Vagina (tissue), 2 donors: ENCODE measurements around the gene FXR1. TPM values are rescaled to one million over a fixed set of nuclear protein-coding genes. Genes with fewer than 3 reads are reported as not detected.
"Not testable (repeated sequence)": the region's sequence is repeated elsewhere in the genome, so short reads cannot be mapped to it uniquely, and the experiment has no call there.

ENCODE experiments used
- DNase-seq, 2 donors: peaks; one replicate each; pipeline ENCODE4 v3.0.0-alpha.2; 2017; ENCODE audit errors: extremely low spot score in 2 of 2
- H3K27ac ChIP-seq: fragments of 200-600 bp; sonication (generic); one replicate; pipeline ENCODE4 v1.5.1; 2019
- H3K27me3 ChIP-seq: fragments of 200-600 bp; sonication (generic); one replicate; pipeline ENCODE4 v1.5.1; 2019
- H3K36me3 ChIP-seq, 2 donors: fragments of 200-600 bp; sonication (generic); one replicate each; pipeline ENCODE4 v1.5.1; 2017 to 2019
- H3K4me1 ChIP-seq: fragments of 200-600 bp; sonication (generic); one replicate; pipeline ENCODE4 v1.5.1; 2019
- H3K4me3 ChIP-seq, 2 donors: fragments of 200-600 bp; sonication (generic); 1 replicate in 1 of 2; 2 replicates in 1 of 2; pipeline ENCODE4 v1.5.1; 2016 to 2019
- H3K9me3 ChIP-seq: fragments of 200-600 bp; sonication (generic); one replicate; pipeline ENCODE4 v1.5.1; 2019
- POLR2A ChIP-seq, 2 donors: fragments of 450-650 bp; IDR thresholded peaks; one replicate each; pipeline ENCODE4 v1.6.1; 2017; ENCODE audit warnings: antibody characterized with exemption in 2 of 2, mild to moderate bottlenecking in 2 of 2, moderate library complexity in 2 of 2
- POLR2AphosphoS5 ChIP-seq, 2 donors: sonication (generic); formaldehyde crosslinking; IDR thresholded peaks; one replicate each; pipeline ENCODE4 v1.9.0; 2017; ENCODE audit warnings: antibody characterized with exemption in 2 of 2, mild to moderate bottlenecking in 2 of 2, low read depth in 1 of 2; ENCODE audit not compliant: insufficient read depth in 1 of 2
- intact Hi-C: fragments of 100-400 bp; cut with DNase I; formaldehyde crosslinking; loops from one replicate; pipeline ENCODE4 v1.15.1; 2023
- total RNA-seq: library from RNA; depleted of rRNA; stranded (reverse); fragments of >200 nt; gene quantifications from one replicate; pipeline ENCODE4 v1.2.3, GENCODE V29; 2016
- TF ChIP-seq, protein P1 (sequence below), 3 experiments: fragments of 450-650 bp in 2 of 3; fragments of 200-600 bp in 1 of 3; sonication (generic) in 1 of 3; IDR thresholded peaks; one replicate each; pipeline ENCODE4 v1.5.1; 2017 to 2019; ENCODE audit warnings: antibody characterized with exemption in 3 of 3, mild to moderate bottlenecking in 2 of 3, moderate library complexity in 2 of 3

The FXR1 gene
- total RNA-seq, 1 donor from 2014 or later, result 99.7 TPM

DNA sequence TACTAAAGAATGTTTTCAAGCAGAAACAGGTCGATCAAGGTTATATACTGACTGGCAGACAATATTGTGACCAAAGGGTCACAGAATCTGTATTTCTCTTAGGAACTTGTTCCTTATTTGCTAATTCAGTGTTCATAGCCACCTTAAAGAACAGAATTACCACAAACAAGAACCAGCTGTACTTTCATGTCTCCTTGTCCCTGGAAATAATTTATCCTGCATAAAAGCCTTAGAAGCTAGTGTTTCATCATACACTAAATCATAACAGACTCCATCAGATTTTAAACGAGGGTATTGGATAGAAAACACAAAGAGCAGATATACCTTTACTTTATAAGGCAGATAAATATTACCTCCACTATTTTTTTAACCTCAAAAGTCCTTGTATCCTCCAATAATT lies 70.7 kb downstream of the FXR1 start:
- TF ChIP-seq POLR2A (IDR thresholded peaks at IDR 0.05) (no peak), POLR2AphosphoS5 (IDR thresholded peaks at IDR 0.05; ENCODE audit: insufficient read depth in 1 of 2, low read depth in 1 of 2) (no peak)
- TF ChIP-seq, protein P1, sequence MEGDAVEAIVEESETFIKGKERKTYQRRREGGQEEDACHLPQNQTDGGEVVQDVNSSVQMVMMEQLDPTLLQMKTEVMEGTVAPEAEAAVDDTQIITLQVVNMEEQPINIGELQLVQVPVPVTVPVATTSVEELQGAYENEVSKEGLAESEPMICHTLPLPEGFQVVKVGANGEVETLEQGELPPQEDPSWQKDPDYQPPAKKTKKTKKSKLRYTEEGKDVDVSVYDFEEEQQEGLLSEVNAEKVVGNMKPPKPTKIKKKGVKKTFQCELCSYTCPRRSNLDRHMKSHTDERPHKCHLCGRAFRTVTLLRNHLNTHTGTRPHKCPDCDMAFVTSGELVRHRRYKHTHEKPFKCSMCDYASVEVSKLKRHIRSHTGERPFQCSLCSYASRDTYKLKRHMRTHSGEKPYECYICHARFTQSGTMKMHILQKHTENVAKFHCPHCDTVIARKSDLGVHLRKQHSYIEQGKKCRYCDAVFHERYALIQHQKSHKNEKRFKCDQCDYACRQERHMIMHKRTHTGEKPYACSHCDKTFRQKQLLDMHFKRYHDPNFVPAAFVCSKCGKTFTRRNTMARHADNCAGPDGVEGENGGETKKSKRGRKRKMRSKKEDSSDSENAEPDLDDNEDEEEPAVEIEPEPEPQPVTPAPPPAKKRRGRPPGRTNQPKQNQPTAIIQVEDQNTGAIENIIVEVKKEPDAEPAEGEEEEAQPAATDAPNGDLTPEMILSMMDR (IDR thresholded peaks at IDR 0.05), result no peak
- no peak for DNase-seq
- Histone ChIP-seq H3K4me3 (no peak overlapping the region), H3K36me3 (peaks cover 3 to 13% of the 10 kb centered on the region in 2 donors), H3K27ac (no peak overlapping the region), H3K27me3 (no peaks in the 10 kb centered on the region), H3K4me1 (peaks cover 19% of the 10 kb centered on the region), H3K9me3 (no peaks in the 10 kb centered on the region)
- intact Hi-C loops, result no loop called here

DNA sequence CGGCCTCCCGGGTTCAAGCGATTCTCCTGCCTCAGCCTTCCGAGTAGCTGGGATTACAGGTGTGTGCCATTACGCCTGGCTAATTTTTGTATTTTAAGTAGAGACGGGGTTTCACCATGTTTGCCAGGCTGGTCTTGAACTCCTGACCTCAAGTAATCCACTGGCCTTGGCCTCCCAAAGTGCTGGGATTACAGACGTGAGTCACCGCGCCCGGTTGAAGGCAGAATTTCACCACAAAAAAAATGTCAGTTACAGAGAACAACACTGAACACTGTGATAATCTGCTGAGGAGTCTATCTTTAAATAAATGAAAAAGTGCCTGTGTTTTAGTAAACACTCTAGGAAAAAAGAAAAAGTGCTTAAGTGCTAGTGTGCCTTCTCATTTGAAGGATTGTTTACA lies 73.9 kb downstream of the FXR1 start:
- H3K9me3 ChIP-seq, H3K4me3 ChIP-seq, DNase-seq, H3K27ac ChIP-seq, H3K27me3 ChIP-seq, intact Hi-C loops: not testable (repeated sequence)
- Histone ChIP-seq H3K4me1 (peaks cover 36% of the 10 kb centered on the region), H3K36me3 (peaks cover 3 to 13% of the 10 kb centered on the region in 2 donors)

DNA sequence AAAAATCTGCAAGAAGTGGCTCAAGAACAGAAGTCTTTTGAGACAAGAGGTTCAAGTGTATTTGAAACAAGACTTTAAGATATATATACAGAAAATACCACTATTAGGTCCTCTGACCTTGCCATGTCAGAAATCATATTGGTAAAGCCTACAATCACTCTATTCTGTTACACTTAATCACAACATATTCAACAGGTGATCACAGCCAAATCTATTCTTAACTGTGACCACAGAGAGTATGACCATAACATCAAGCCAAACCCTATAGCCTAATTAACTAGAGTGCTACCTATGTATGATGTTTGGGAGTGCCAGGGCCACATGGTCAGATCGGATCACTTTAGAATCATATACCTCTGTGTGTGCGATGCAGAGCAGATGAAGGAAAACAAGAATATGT lies 74.9 kb downstream of the FXR1 start:
- peaks cover 36% of the 10 kb centered on the region for H3K4me1 ChIP-seq
- TF ChIP-seq POLR2AphosphoS5 (IDR thresholded peaks at IDR 0.05; ENCODE audit: insufficient read depth in 1 of 2, low read depth in 1 of 2), result no peak
- H3K4me3 ChIP-seq, result no peak overlapping the region
- intact Hi-C loops, result no loop called here
- peaks cover 3 to 13% of the 10 kb centered on the region in 2 donors for H3K36me3 ChIP-seq
- H3K9me3 ChIP-seq, result no peaks in the 10 kb centered on the region
- no peaks in the 10 kb centered on the region for H3K27me3 ChIP-seq
- H3K27ac ChIP-seq, result no peak overlapping the region
- no peak for DNase-seq

DNA sequence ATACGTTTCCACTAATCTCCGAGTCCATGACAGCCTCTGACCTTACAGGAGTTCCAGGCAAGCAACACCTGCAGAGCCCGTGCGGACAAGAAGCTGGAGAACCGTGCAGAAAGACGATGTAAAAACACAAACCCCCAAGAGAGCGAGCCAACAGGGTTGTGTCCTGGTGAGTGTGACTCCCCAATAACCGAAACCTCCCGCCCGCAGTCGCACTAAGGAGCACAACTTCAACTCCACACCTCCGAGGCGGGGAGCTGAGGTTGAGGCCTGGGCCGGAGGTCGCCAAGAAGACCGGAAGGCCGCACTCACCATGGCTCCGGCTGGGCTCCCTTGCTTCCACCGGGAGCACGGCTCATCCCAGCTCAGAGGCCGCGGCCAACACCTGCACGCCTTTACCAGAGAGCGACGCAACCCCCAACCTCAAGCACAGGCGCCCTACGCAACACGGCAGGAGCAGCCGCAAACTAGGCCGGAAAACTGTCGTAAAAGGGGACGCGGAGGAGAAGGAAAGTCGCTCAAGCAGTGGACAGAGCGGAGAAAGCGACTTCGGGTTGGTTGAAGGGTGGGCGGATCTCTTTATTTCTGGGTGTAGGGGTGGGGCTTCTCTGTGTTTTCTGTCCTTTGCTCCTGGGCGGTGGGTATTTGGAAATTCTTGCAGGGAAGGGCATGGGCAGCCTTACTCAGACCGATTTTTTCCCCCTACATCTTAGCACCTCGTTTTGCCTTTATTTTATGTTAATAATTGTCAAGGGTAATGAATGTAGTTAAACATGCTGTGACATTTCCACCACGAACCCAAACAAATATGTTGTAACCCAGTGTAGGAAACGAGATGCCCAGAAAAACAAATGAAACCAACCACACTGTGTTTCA lies 77.1 kb downstream of the FXR1 start, which contains the start of gene DNAJC19:
Gene DNAJC19 (minus strand): TSS at position 446 of the 873 bp plus-strand sequence. CDS start 134 bp downstream, at position 312.
- DNase-seq, result peak in 1 of 2 donors; percentile 96
- Histone ChIP-seq H3K27ac (peak within 1 kb of the TSS; percentile 87), H3K36me3 (peaks cover 3 to 13% of the 10 kb centered on the region in 2 donors), H3K4me3 (peak within 1 kb of the TSS; percentile 49 to 72), H3K9me3 (no peaks in the 10 kb centered on the region), H3K4me1 (peaks cover 29% of the 10 kb centered on the region), H3K27me3 (no peaks in the 10 kb centered on the region)
- intact Hi-C loops, result no loop called here
- TF ChIP-seq POLR2A (IDR thresholded peaks at IDR 0.05) (peak in 1 of 2 donors; percentile 45), POLR2AphosphoS5 (IDR thresholded peaks at IDR 0.05; ENCODE audit: insufficient read depth in 1 of 2, low read depth in 1 of 2) (peak; percentile 93)
- TF ChIP-seq, protein P1 (IDR thresholded peaks at IDR 0.05), result no peak

DNA sequence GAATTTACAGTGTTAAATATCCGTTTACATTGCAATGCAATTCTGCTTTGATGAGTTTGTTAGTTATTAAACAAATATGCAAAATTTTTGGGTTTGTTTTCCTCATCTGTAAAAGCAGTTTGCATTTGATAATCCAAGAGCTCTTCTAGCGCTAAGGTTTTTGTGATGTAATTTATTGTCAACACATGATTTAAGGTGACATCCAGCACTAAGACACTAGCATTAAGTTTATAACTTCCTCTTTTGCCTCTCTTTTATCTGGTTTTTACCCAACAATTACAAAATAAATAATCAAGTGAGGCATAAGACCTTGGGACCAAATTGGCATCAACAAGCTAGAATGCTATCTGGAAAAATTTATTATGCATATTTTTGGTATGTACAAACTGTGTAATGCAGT lies 78.0 kb downstream of the FXR1 start:
- TF ChIP-seq POLR2AphosphoS5 (IDR thresholded peaks at IDR 0.05; ENCODE audit: insufficient read depth in 1 of 2, low read depth in 1 of 2), result no peak
- no peak for TF ChIP-seq POLR2A (IDR thresholded peaks at IDR 0.05)
- TF ChIP-seq, protein P1 (IDR thresholded peaks at IDR 0.05), result no peak
- no peak for DNase-seq
- H3K9me3 ChIP-seq, result no peaks in the 10 kb centered on the region
- no peaks in the 10 kb centered on the region for H3K27me3 ChIP-seq
- intact Hi-C loops, result no loop called here
- peaks cover 3 to 10% of the 10 kb centered on the region in 2 donors for H3K36me3 ChIP-seq
- H3K4me1 ChIP-seq, result peaks cover 29% of the 10 kb centered on the region
- H3K27ac ChIP-seq, result peak overlapping the region; percentile 87
- peak overlapping the region; percentile 49 to 72 for H3K4me3 ChIP-seq

DNA sequence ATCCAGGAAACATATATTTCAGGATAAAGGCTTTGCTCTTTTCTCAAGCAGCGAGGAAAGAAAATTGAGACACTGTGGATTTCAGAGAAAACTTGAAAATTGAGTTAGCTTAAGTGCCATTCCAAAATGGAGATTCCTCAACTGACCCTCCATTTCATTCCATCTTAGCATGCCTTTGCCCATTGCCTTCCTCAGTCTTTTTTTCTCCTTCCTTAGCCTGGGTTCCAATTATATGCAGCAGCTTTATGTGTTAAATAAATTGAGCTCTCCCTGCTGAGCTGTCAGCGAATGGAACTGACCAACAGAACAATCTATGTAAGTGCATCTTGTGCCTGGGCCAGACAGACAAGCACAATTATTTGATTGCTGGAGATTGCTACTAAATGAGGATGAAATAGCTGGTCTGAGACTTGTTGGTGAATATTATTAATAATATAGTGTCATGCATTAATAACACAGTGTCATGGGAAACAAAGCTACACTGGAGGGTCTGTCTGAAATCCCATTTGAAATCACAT lies 84.0 kb downstream of the FXR1 start:
- no peak overlapping the region for H3K4me3 ChIP-seq
- H3K27me3 ChIP-seq, result no peaks in the 10 kb centered on the region
- no peaks in the 10 kb centered on the region for H3K4me1 ChIP-seq
- DNase-seq, result no peak
- intact Hi-C loops, result no loop called here
- no peaks in the 10 kb centered on the region for H3K9me3 ChIP-seq
- TF ChIP-seq, protein P1 (IDR thresholded peaks at IDR 0.05), result no peak
- no peak for TF ChIP-seq POLR2AphosphoS5 (IDR thresholded peaks at IDR 0.05; ENCODE audit: insufficient read depth in 1 of 2, low read depth in 1 of 2)
- no peak for TF ChIP-seq POLR2A (IDR thresholded peaks at IDR 0.05)
- no peak overlapping the region for H3K27ac ChIP-seq
- H3K36me3 ChIP-seq, result no peaks in the 10 kb centered on the region

DNA sequence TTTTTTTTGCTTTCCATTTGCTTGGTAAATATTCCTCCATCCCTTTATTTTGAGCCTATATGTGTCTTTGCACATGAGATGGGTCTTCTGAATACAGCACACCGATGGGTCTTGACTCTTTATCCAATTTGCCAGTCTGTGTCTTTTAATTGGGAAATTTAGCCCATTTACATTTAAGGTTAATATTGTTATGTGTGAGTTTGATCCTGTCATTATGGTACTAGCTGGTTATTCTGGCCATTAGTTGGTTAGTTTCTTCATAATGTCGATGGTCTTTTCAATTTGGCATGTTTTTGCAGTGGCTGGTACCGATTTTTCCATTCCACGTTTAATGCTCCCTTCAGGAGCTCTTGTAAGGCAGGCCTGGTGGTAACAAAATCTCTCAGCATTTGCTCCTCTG lies 89.9 kb downstream of the FXR1 start:
- intact Hi-C loops, DNase-seq, H3K4me1 ChIP-seq, H3K36me3 ChIP-seq, H3K27me3 ChIP-seq, H3K4me3 ChIP-seq, H3K27ac ChIP-seq, H3K9me3 ChIP-seq: not testable (repeated sequence)

DNA sequence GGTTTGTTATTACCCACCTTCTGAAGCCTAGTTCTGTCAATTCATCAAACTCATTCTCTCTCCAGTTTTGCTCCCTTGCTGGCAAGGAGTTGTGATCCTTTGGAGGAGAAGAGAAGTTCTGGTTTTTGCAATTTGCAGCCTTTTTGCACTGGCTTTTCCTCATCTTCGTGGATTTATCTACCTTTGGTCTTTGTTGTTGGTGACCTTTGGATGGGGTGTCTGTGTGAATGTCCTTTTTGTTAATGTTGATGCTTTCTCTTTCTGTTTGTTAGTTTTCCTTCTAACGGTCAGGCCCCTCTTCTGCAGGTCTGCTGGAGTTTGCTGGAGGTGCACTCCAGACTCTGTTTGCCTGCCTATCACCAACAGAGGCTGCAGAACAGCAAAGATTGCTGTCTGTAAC lies 91.0 kb downstream of the FXR1 start:
- H3K27ac ChIP-seq, H3K4me3 ChIP-seq, H3K27me3 ChIP-seq, H3K9me3 ChIP-seq, intact Hi-C loops, H3K36me3 ChIP-seq, H3K4me1 ChIP-seq, DNase-seq: not testable (repeated sequence)
